A673 (cell line): ENCODE data around the gene SSBP2.

Source experiments
- CTCF ChIP-seq: fragments of 300-800, 200-600 bp; sonication (generic); conservative IDR thresholded peaks from 2 replicates; pipeline ENCODE4 v1.5.1; 2017; ENCODE audit warnings: low read depth, mild to moderate bottlenecking, antibody characterized with exemption, low read length, moderate library complexity, mixed read lengths
- EZH2 ChIP-seq: fragments of 200-600 bp; sonication (generic); IDR thresholded peaks from 2 replicates; pipeline ENCODE4 v1.6.1; 2017; ENCODE audit warnings: borderline replicate concordance, low read depth, mild to moderate bottlenecking, mixed read lengths, antibody characterized with exemption, low read length; ENCODE audit not compliant: poor library complexity, severe bottlenecking

- TF ChIP-seq CTCF (no peak), EZH2 (no peak)
These were observed 43.3 kb upstream of the SSBP2 start for GRCh38 chr5:81794226-81794625.
